VCaP (cell line): Measurements from ENCODE around the gene PPP2R3B.

ENCODE experiments used
- H3K27ac ChIP-seq: fragments of 450-650 bp; 2 replicates; pipeline ENCODE4 v1.5.1; 2017
- CTCF ChIP-seq: fragments of 450-650 bp; conservative IDR thresholded peaks from 2 replicates; pipeline ENCODE4 v1.5.1; 2017; ENCODE audit warnings: mild to moderate bottlenecking, moderate library complexity

PPP2R3B gene

DNA sequence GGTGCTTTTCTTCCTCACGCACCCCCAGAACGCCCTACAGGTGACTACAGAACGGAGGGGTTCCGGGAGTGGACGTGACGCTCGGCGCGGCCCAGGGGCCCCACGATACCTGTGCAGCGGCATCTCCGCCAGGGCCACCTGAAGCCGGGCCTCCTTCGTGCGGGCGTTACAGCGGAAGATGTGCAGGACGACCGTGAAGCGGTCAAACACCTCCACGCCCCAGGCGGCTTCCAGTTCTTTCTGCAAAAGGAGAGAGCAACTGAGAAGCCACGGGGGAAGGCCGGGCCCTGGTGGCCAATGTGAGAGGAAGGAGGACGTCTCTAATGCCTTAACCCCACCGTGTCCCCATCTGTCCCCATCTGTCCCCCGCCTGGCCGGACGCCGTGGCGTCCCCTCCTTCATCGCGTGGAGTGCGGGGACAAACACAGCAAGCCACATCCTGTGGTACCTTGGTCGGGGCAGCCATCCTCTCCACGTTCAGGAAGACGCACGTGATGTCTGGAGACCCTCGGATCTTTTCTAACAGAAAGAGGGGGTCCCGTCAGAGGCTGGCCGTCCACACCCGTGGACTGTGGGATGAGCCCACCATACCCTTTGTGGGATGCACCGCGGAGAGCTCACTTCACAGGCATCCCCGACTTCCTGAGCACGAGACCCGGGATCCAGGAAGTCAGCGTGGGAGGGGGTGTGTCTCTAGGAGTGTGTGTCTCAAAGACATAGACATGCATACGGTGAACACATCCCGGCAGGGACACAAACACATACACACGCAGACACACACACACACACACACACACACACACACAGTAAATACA lies 71.7 kb downstream of the PPP2R3B start:
- no peak overlapping the region for H3K27ac ChIP-seq
- TF ChIP-seq CTCF = no peak

DNA sequence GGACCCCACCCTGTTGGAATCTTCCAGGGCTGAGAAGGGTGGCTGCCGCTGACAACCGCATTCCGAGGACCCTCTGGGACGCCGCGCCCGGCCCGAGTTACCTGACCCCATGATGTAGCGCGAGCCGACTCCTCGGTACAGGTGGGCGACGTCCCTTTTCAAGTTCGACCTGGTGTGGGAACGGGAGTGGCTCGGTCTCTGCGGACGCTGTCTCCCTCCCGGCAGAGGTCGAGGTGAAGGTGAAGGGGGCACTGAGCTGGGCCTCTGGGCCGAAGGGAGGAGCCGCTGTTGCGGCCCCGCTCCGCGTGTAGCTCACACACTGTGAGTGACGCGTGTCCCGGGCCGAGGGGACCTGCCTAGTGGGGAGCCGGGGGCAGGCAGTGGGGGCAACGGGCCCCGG lies 72.7 kb downstream of the PPP2R3B start:
- no peak overlapping the region for H3K27ac ChIP-seq
- no peak for TF ChIP-seq CTCF

- no peak for TF ChIP-seq CTCF
- H3K27ac ChIP-seq = no peak overlapping the region
Measured at GRCh38 chrX:313546-313945, 73.2 kb downstream of the PPP2R3B start.

GRCh38 chrX:312621-313331 lies 73.9 kb downstream of the PPP2R3B start:
- no peak for TF ChIP-seq CTCF

DNA sequence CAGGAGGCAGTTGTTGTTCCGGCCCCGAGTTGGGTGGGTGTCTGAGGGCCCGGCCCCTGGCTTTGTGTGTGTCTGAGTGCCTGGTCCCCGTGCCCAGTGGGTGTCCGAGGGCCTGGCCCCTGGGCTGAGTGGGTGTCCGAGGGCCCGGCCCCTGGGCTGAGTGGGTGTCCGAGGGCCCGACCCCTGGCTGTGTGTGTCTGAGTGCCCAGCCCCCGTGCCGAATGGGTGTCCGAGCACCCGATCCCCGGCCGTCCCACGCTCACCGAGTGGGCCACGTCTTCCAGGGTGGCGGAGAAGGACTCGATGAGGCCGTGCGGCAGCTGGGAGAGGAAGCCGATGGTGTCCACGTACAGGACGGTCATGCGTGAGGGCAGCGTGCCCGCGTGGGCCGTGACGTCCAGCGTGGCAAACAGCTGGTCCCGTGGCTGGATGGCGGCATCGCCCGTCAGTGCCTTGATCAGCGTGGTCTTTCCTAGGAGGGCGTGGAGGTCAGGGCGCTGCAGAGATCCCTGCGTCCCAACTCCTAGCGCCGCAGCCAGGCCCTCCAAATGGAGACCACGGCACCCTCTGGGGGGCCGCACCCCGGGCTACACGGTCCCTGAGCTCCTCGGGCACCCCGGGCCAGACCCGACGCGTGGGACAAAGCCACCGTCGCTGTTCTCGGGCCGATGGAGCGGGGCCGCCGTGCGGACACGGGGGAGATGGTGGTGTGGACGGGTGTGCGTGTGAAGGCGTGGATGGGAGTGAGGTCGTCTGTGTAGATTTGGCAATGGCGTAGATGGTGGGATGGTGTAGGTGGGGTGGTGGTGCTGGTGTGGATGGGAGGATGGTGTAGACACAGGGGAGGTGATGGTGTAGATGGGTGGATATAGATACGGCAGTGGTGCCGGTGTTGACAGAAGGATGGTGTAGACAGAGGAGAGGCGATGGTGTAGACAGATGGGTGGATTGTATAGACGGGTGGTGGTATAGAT lies 75.3 kb downstream of the PPP2R3B start:
- H3K27ac ChIP-seq = no peak overlapping the region
- no peak for TF ChIP-seq CTCF

More at GRCh38 chrX:312621-313331, 73.9 kb downstream of the PPP2R3B start:
- no peak overlapping the region for H3K27ac ChIP-seq

DNA sequence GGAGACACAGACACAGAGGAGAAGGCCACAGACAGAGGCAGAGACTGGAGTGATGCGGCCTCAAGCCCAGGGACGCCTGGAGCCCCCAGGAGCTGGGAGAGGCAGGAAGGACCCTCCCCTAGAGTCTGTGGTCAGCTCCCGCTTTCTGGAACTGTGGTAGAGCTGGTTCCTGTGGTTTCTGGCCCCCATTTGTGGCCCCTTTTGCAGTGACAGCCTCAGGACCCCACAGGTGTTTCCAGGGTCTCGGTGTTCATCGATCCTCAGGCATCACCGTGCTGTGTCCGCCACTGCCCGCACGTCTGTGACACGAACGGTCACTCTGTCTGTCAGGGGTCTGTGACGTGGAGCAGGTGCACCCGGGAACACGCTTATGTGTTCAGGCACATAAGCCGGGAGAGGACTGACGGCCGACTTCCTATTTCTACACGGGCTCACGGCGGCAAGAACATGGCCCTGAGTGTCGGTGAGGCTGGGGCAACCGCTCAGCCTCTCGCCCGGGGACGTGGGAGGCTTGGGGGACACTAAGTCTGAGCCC lies 76.0 kb downstream of the PPP2R3B start:
- H3K27ac ChIP-seq = no peak overlapping the region
- TF ChIP-seq CTCF = no peak
